GM12891 (cell line): ENCODE measurements around the gene SRSF12.

Source experiments
- PAX5 ChIP-seq: IDR thresholded peaks from 2 replicates; pipeline ENCODE4 v1.6.1; 2011; ENCODE audit warnings: low read length, moderate library complexity, mild to moderate bottlenecking; ENCODE audit not compliant: insufficient read depth, severe bottlenecking
- POLR2A ChIP-seq: IDR thresholded peaks from 2 replicates; pipeline ENCODE4 v1.6.1; 2011; ENCODE audit warnings: low read depth, low read length, control low read depth

DNA sequence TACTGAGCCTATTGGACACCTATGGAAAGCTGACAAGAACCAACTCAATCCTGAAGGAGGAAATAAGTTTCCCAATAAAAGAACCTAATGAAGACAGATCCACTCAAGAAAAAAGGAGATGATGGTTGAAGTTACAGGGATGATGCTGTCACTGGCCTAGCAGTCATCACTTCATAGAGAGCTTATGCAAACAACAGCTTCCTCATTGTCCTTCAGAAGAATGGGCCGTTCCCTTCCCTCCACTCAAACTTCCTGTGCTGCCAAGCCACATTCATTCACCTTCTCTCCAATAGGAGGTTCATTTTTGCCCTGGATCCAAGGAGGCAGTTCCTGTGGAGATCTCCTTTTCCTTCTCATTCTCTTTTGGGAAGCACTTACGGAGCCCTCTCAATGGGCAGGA lies 14.2 kb upstream of the SRSF12 start:
- TF ChIP-seq PAX5 (no peak), POLR2A (no peak)
